Caco-2 (cell line): Measurements from ENCODE around the gene MYOM3. TPM values are rescaled to one million over a fixed set of nuclear protein-coding genes. Genes with fewer than 3 reads are reported as not detected.

Experiments used
- BruUV-seq: library from RNA; stranded (reverse); fragments of 400-500 nt; replicated peaks from 2 replicates; lab custom pipeline; 2021; lab: Mats Ljungman, UMichigan
- CTCF ChIA-PET: fragments of 300-600 bp; sonication (Branson Sonifier 250); formaldehyde crosslinking; loops from one replicate; lab custom pipeline; 2022; ENCODE audit warnings: antibody characterized with exemption; lab: Charles Lee
- POLR2A ChIA-PET: fragments of 300-600 bp; sonication (Branson Sonifier 250); formaldehyde crosslinking; loops from one replicate; lab custom pipeline; 2022; ENCODE audit warnings: antibody characterized with exemption; lab: Charles Lee
- DNase-seq, 2 experiments: peaks; one replicate each; pipeline versions ENCODE4 v3.0.0 to v3.0.0-alpha.2; 2020 to 2022
- H3K27me3 ChIP-seq: replicated peaks from 2 replicates; pipeline ENCODE4 v1.6.0; 2011; ENCODE audit warnings: low read length; ENCODE audit not compliant: control insufficient read depth, insufficient read depth
- H3K36me3 ChIP-seq: 2 replicates; pipeline ENCODE4 v1.5.1; 2011; ENCODE audit warnings: low read length; ENCODE audit not compliant: control insufficient read depth, insufficient read depth
- H3K4me1 ChIP-seq: fragments of 250-450 bp; sonication (Bioruptor Pico); 2 replicates; pipeline ENCODE4 v1.5.1; 2020; ENCODE audit warnings: mild to moderate bottlenecking
- H3K4me3 ChIP-seq: 2 replicates; pipeline ENCODE4 v1.5.1; 2011; ENCODE audit warnings: low read depth, mild to moderate bottlenecking, control low read depth, low read length
- H3K9me3 ChIP-seq: fragments of 250-450 bp; sonication (Bioruptor Pico); 2 replicates; pipeline ENCODE4 v1.5.1; 2020; ENCODE audit warnings: mild to moderate bottlenecking, moderate library complexity
- H3K27ac Mint-ChIP-seq: one replicate; pipeline ENCODE4 v1.8.0; 2022; ENCODE audit warnings: mixed read lengths; ENCODE audit not compliant: unreplicated experiment
- H3K27me3 Mint-ChIP-seq: one replicate; pipeline ENCODE4 v1.8.0; 2022; ENCODE audit warnings: mixed read lengths; ENCODE audit not compliant: insufficient read depth, unreplicated experiment
- H3K36me3 Mint-ChIP-seq: one replicate; pipeline ENCODE4 v1.8.0; 2022; ENCODE audit warnings: mild to moderate bottlenecking, mixed read lengths; ENCODE audit not compliant: insufficient read depth, unreplicated experiment
- H3K4me1 Mint-ChIP-seq: one replicate; pipeline ENCODE4 v1.8.0; 2022; ENCODE audit warnings: low read depth, mixed read lengths; ENCODE audit not compliant: unreplicated experiment
- H3K4me3 Mint-ChIP-seq: one replicate; pipeline ENCODE4 v1.8.0; 2022; ENCODE audit warnings: mild to moderate bottlenecking, moderate library complexity, mixed read lengths; ENCODE audit not compliant: unreplicated experiment
- H3K9me3 Mint-ChIP-seq: one replicate; pipeline ENCODE4 v1.8.0; 2022; ENCODE audit warnings: mixed read lengths; ENCODE audit not compliant: unreplicated experiment
- intact Hi-C: fragments of 100-400 bp; cut with micrococcal nuclease; formaldehyde crosslinking; loops from one replicate; pipeline ENCODE4 v1.10.0; 2022; ENCODE audit not compliant: unreplicated experiment
- total RNA-seq: library from RNA; stranded (reverse); gene quantifications from 2 replicates; pipeline ENCODE4 v1.2.3, GENCODE V29; 2022
- TF ChIP-seq, protein P1 (sequence below), 2 experiments: fragments of 200-600 bp in 1 of 2; IDR thresholded peaks; 1 replicate in 1 of 2; 2 replicates in 1 of 2; pipeline versions ENCODE4 v1.5.1 to v1.8.0; 2011 to 2022; ENCODE audit warnings: antibody characterized with exemption in 1 of 2, control low read depth in 1 of 2, inconsistent platforms in 1 of 2, low read depth in 1 of 2, low read length in 1 of 2, mild to moderate bottlenecking in 1 of 2, moderate library complexity in 1 of 2; ENCODE audit not compliant: insufficient read depth in 1 of 2, severe bottlenecking in 1 of 2, unreplicated experiment in 1 of 2

Gene MYOM3
- total RNA-seq, 1 experiment from 2014 or later: not detected

DNA sequence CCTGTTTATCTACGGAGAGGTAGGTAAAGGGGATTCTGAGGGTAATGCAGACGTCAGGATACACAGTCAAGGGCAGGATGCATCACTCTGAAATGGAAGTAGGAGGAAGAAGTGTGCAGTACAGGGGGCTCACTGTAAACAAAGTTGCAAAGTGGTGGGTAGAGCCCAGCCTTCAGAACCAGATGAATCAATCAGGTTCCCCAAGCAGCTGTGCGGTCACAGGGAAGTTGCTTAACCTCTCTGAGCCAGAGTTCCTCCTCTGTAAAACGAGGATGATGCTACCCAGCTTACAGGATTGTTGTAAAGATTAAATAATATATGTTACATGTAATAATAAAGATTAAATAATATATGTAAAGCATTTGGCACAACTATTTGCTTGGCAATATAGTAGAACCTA is 13.5 kb upstream of the MYOM3 start:
- no peaks in the 10 kb centered on the region for H3K36me3 ChIP-seq

DNA sequence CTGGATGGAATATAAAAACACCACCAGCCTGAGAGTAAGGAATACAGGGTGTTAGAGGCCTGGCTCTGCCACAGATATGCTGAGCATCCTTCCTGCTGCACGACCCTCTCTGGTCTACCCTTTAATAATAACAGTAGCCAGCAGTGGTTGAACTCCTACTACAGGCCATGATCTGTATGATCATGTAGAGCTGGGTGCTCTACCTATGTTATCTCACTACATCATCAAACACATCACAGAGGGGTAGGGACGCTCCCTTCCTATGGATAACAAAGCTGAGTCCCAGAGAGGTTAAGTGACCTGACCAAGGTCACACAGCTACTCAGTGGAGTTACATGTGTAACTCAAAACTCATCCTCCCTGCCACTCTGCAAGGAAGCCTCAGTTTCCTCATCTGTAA is 13.0 kb upstream of the MYOM3 start:
- DNase-seq: no peak
- Mint-ChIP-seq H3K4me1 (no peaks in the 10 kb centered on the region), H3K36me3 (no peaks in the 10 kb centered on the region), H3K27ac (no peak overlapping the region), H3K9me3 (peaks cover 14% of the 10 kb centered on the region), H3K27me3 (no peaks in the 10 kb centered on the region), H3K4me3 (no peak overlapping the region)
- Histone ChIP-seq H3K4me1 (peaks cover 7% of the 10 kb centered on the region), H3K36me3 (no peaks in the 10 kb centered on the region), H3K4me3 (no peak overlapping the region), H3K9me3 (no peaks in the 10 kb centered on the region), H3K27me3 (no peaks in the 10 kb centered on the region)
- intact Hi-C loops: no loop called here
- ChIA-PET CTCF (no interaction called here), POLR2A (interaction anchor here (1.3 kb wide), 1 partner anchor 26 kb away, joined by 3 read pairs; no protein-coding TSS in a partner anchor)
- no TSS peak for BruUV-seq
- TF ChIP-seq, protein P1, sequence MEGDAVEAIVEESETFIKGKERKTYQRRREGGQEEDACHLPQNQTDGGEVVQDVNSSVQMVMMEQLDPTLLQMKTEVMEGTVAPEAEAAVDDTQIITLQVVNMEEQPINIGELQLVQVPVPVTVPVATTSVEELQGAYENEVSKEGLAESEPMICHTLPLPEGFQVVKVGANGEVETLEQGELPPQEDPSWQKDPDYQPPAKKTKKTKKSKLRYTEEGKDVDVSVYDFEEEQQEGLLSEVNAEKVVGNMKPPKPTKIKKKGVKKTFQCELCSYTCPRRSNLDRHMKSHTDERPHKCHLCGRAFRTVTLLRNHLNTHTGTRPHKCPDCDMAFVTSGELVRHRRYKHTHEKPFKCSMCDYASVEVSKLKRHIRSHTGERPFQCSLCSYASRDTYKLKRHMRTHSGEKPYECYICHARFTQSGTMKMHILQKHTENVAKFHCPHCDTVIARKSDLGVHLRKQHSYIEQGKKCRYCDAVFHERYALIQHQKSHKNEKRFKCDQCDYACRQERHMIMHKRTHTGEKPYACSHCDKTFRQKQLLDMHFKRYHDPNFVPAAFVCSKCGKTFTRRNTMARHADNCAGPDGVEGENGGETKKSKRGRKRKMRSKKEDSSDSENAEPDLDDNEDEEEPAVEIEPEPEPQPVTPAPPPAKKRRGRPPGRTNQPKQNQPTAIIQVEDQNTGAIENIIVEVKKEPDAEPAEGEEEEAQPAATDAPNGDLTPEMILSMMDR (IDR thresholded peaks at IDR 0.05; ENCODE audit: insufficient read depth in 1 of 2, low read depth in 1 of 2, low read length in 1 of 2, severe bottlenecking in 1 of 2, unreplicated experiment in 1 of 2): no peak

More for the DNA sequence above, 13.5 kb upstream of the MYOM3 start:
- Mint-ChIP-seq H3K4me3 (no peak overlapping the region), H3K9me3 (peaks cover 14% of the 10 kb centered on the region), H3K36me3 (no peaks in the 10 kb centered on the region), H3K27ac (no peak overlapping the region), H3K4me1 (no peaks in the 10 kb centered on the region), H3K27me3 (no peaks in the 10 kb centered on the region)
- Histone ChIP-seq H3K4me3 (no peak overlapping the region), H3K27me3 (no peaks in the 10 kb centered on the region), H3K9me3 (no peaks in the 10 kb centered on the region), H3K4me1 (peaks cover 2% of the 10 kb centered on the region; the same call in 1 of the 2 replicates)
- CTCF ChIA-PET: no interaction called here
- TF ChIP-seq, protein P1 (IDR thresholded peaks at IDR 0.05; ENCODE audit: insufficient read depth in 1 of 2, low read depth in 1 of 2, low read length in 1 of 2, severe bottlenecking in 1 of 2, unreplicated experiment in 1 of 2): no peak
- intact Hi-C loops: no loop called here
- POLR2A ChIA-PET: no interaction called here
- no TSS peak for BruUV-seq
- no peak for DNase-seq

DNA sequence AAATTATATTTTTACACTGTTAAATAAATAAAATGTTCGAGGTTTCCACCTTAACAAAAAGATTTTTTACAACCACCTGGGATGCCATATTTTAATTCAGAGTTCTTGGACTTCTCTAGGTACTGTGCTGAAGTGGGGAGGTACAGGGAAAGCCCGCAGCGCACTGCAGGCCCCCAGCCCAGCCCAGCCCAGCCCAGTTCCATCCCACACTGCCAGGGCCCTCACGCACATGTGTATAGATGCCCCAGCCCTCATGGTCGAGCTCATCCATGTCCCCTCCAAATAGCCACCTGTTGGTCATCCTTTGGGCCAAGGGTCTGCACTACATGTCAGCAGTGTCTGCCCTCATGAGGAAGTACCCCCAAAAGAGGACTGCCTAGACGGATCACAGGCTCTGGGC is 11.7 kb upstream of the MYOM3 start:
- intact Hi-C loops: no loop called here
- no TSS peak for BruUV-seq

More for the DNA sequence above, 11.7 kb upstream of the MYOM3 start:
- Mint-ChIP-seq H3K4me3 (no peak overlapping the region), H3K9me3 (peaks cover 1% of the 10 kb centered on the region), H3K27me3 (no peaks in the 10 kb centered on the region), H3K36me3 (no peaks in the 10 kb centered on the region), H3K4me1 (peaks cover 3% of the 10 kb centered on the region), H3K27ac (no peak overlapping the region)
- Histone ChIP-seq H3K4me3 (no peak overlapping the region), H3K27me3 (no peaks in the 10 kb centered on the region), H3K36me3 (no peaks in the 10 kb centered on the region), H3K4me1 (peaks cover 18% of the 10 kb centered on the region), H3K9me3 (no peaks in the 10 kb centered on the region)
- TF ChIP-seq, protein P1 (IDR thresholded peaks at IDR 0.05; ENCODE audit: insufficient read depth in 1 of 2, low read depth in 1 of 2, low read length in 1 of 2, severe bottlenecking in 1 of 2, unreplicated experiment in 1 of 2): no peak
- ChIA-PET CTCF (interaction anchor here (0.9 kb wide), 1 partner anchor 75 kb away, joined by 3 read pairs; no protein-coding TSS in a partner anchor), POLR2A (interaction anchor here (1.3 kb wide), 1 partner anchor 28 kb away, joined by 3 read pairs; no protein-coding TSS in a partner anchor)
- no peak for DNase-seq
